BLaER1 (cell line): ENCODE measurements around the gene MTCH1.

ENCODE experiments used
- H3K27ac ChIP-seq: shearing (Covaris generic); formaldehyde crosslinking; 2 replicates; pipeline ENCODE4 v1.8.1; 2022
- H3K27me3 ChIP-seq: shearing (Covaris generic); formaldehyde crosslinking; 2 replicates; pipeline ENCODE4 v1.8.1; 2022
- H3K36me3 ChIP-seq: shearing (Covaris generic); formaldehyde crosslinking; 2 replicates; pipeline ENCODE4 v1.8.1; 2022
- H3K4me1 ChIP-seq: shearing (Covaris generic); formaldehyde crosslinking; 2 replicates; pipeline ENCODE4 v1.8.1; 2022
- H3K4me2 ChIP-seq: shearing (Covaris generic); formaldehyde crosslinking; 2 replicates; pipeline ENCODE4 v1.8.1; 2022
- H3K4me3 ChIP-seq: shearing (Covaris generic); formaldehyde crosslinking; 2 replicates; pipeline ENCODE4 v1.8.1; 2022
- H3K9ac ChIP-seq: shearing (Covaris generic); formaldehyde crosslinking; 2 replicates; pipeline ENCODE4 v1.8.1; 2022
- H3K9me3 ChIP-seq: shearing (Covaris generic); formaldehyde crosslinking; 2 replicates; pipeline ENCODE4 v1.8.1; 2022
- H4K20me1 ChIP-seq: shearing (Covaris generic); formaldehyde crosslinking; 2 replicates; pipeline ENCODE4 v1.8.1; 2022
- Cebpa-rat ChIP-seq: shearing (Covaris generic); IDR thresholded peaks from 2 replicates; pipeline ENCODE4 v1.8.1; 2022

MTCH1 gene

GRCh38 chr6:36971921-36972673, 13.9 kb downstream of the MTCH1 start:
- Histone ChIP-seq H3K4me2 (peak overlapping the region; percentile 64), H3K9ac (peak overlapping the region; percentile 36; the same call in 1 of the 2 replicates), H3K4me3 (no peak overlapping the region)

GRCh38 chr6:36970892-36971842, 14.8 kb downstream of the MTCH1 start:
- peaks cover 50% of the 10 kb centered on the region for H3K4me1 ChIP-seq
- TF ChIP-seq Cebpa-rat, result no peak
- H3K4me2 ChIP-seq, result peak overlapping the region; percentile 64
- H3K27ac ChIP-seq, result peak overlapping the region; percentile 24; the same call in 1 of the 2 replicates
- no peak overlapping the region for H3K4me3 ChIP-seq
- H4K20me1 ChIP-seq, result peaks cover 90% of the 10 kb centered on the region
- peak overlapping the region; percentile 36; the same call in 1 of the 2 replicates for H3K9ac ChIP-seq
- no peaks in the 10 kb centered on the region for H3K9me3 ChIP-seq
- peaks cover 100% of the 10 kb centered on the region for H3K36me3 ChIP-seq
- H3K27me3 ChIP-seq, result no peaks in the 10 kb centered on the region

More at GRCh38 chr6:36971921-36972673, 13.9 kb downstream of the MTCH1 start:
- Histone ChIP-seq H3K4me1 (peaks cover 51% of the 10 kb centered on the region), H3K36me3 (peaks cover 100% of the 10 kb centered on the region), H3K27me3 (no peaks in the 10 kb centered on the region), H3K9me3 (no peaks in the 10 kb centered on the region), H4K20me1 (peaks cover 96% of the 10 kb centered on the region), H3K27ac (peak overlapping the region; percentile 24; the same call in 1 of the 2 replicates)
- TF ChIP-seq Cebpa-rat, result no peak

- peaks cover 80% of the 10 kb centered on the region for H4K20me1 ChIP-seq
- H3K36me3 ChIP-seq, result peaks cover 94% of the 10 kb centered on the region
- peaks cover 43% of the 10 kb centered on the region for H3K4me1 ChIP-seq
- H3K27me3 ChIP-seq, result no peaks in the 10 kb centered on the region
- H3K27ac ChIP-seq, result peak overlapping the region; percentile 24; the same call in 1 of the 2 replicates
- H3K9ac ChIP-seq, result peak overlapping the region; percentile 27; the same call in 1 of the 2 replicates
- H3K4me2 ChIP-seq, result no peak overlapping the region
- no peak overlapping the region for H3K4me3 ChIP-seq
- TF ChIP-seq Cebpa-rat, result no peak
- no peaks in the 10 kb centered on the region for H3K9me3 ChIP-seq
Observed at GRCh38 chr6:36969988-36970891, 15.8 kb downstream of the MTCH1 start.

GRCh38 chr6:36969240-36969691, 16.7 kb downstream of the MTCH1 start:
- TF ChIP-seq Cebpa-rat, result no peak
- peaks cover 71% of the 10 kb centered on the region for H4K20me1 ChIP-seq
- no peak overlapping the region for H3K27ac ChIP-seq
- no peak overlapping the region for H3K4me3 ChIP-seq
- no peak overlapping the region for H3K4me2 ChIP-seq
- peaks cover 43% of the 10 kb centered on the region for H3K4me1 ChIP-seq
- no peaks in the 10 kb centered on the region for H3K9me3 ChIP-seq
- H3K27me3 ChIP-seq, result no peaks in the 10 kb centered on the region
- H3K36me3 ChIP-seq, result peaks cover 84% of the 10 kb centered on the region
- no peak overlapping the region for H3K9ac ChIP-seq

GRCh38 chr6:36968266-36968977, 17.6 kb downstream of the MTCH1 start:
- peaks cover 62% of the 10 kb centered on the region for H4K20me1 ChIP-seq
- peaks cover 43% of the 10 kb centered on the region for H3K4me1 ChIP-seq
- H3K9me3 ChIP-seq, result no peaks in the 10 kb centered on the region
- no peak for TF ChIP-seq Cebpa-rat
- H3K27me3 ChIP-seq, result no peaks in the 10 kb centered on the region
- H3K9ac ChIP-seq, result no peak overlapping the region
- H3K4me3 ChIP-seq, result no peak overlapping the region
- no peak overlapping the region for H3K4me2 ChIP-seq
- H3K27ac ChIP-seq, result no peak overlapping the region
- peaks cover 76% of the 10 kb centered on the region for H3K36me3 ChIP-seq

GRCh38 chr6:36967757-36968156, 18.2 kb downstream of the MTCH1 start:
- Histone ChIP-seq H3K4me1 (peaks cover 43% of the 10 kb centered on the region), H3K4me2 (no peak overlapping the region), H3K36me3 (peaks cover 69% of the 10 kb centered on the region), H4K20me1 (peaks cover 55% of the 10 kb centered on the region), H3K9ac (no peak overlapping the region), H3K9me3 (no peaks in the 10 kb centered on the region), H3K27ac (no peak overlapping the region), H3K4me3 (no peak overlapping the region), H3K27me3 (no peaks in the 10 kb centered on the region)
- TF ChIP-seq Cebpa-rat, result no peak

GRCh38 chr6:36967301-36967700, 18.7 kb downstream of the MTCH1 start:
- Histone ChIP-seq H3K27me3 (no peaks in the 10 kb centered on the region), H3K4me3 (no peak overlapping the region), H3K9ac (no peak overlapping the region), H3K4me2 (no peak overlapping the region), H4K20me1 (peaks cover 51% of the 10 kb centered on the region), H3K27ac (no peak overlapping the region), H3K4me1 (peaks cover 43% of the 10 kb centered on the region), H3K9me3 (no peaks in the 10 kb centered on the region), H3K36me3 (peaks cover 64% of the 10 kb centered on the region)
- TF ChIP-seq Cebpa-rat, result no peak

GRCh38 chr6:36964908-36965307, 21.1 kb downstream of the MTCH1 start:
- no peak for TF ChIP-seq Cebpa-rat
- H3K4me1 ChIP-seq, result peaks cover 54% of the 10 kb centered on the region
- H3K4me3 ChIP-seq, result no peak overlapping the region; the same call in 1 of the 2 replicates
- peak overlapping the region; percentile 59 for H3K9ac ChIP-seq
- H3K27me3 ChIP-seq, result no peaks in the 10 kb centered on the region
- H3K27ac ChIP-seq, result peak overlapping the region; percentile 65
- peaks cover 28% of the 10 kb centered on the region; the same call in 1 of the 2 replicates for H4K20me1 ChIP-seq
- H3K4me2 ChIP-seq, result peak overlapping the region; percentile 85
- H3K36me3 ChIP-seq, result peaks cover 41% of the 10 kb centered on the region
- no peaks in the 10 kb centered on the region for H3K9me3 ChIP-seq
